ENCODE data around the gene UPF2. TPM values are rescaled to one million over a fixed set of nuclear protein-coding genes. Genes with fewer than 3 reads are reported as not detected.

UPF2 gene
- total and polyA plus RNA-seq, 2 of the 4 experiments (the other 2 are of a cell fraction) = 9.2 to 14.3 TPM

- H2BK5ac ChIP-seq (ENCODE audit: low read depth, low read length, poor library complexity, severe bottlenecking) = no peak overlapping the region
- dilution Hi-C loops (cut with HindIII; ENCODE audit: low sequenced_read_pairs, unreplicated experiment) = no loop called here
- TF ChIP-seq MXI1 (IDR thresholded peaks at IDR 0.05; ENCODE audit: borderline replicate concordance, low read depth, low read length) (no peak), MAFK (IDR thresholded peaks at IDR 0.05; ENCODE audit: low read depth, low read length) (no peak), BHLHE40 (IDR thresholded peaks at IDR 0.05; ENCODE audit: low read depth, low read length) (no peak), CHD1 (IDR thresholded peaks at IDR 0.05; ENCODE audit: low read depth, low read length) (no peak), RCOR1 (IDR thresholded peaks at IDR 0.05; ENCODE audit: insufficient replicate concordance, low read length) (no peak), CEBPB (IDR thresholded peaks at IDR 0.05; ENCODE audit: low read depth, low read length) (no peak), USF2 (IDR thresholded peaks at IDR 0.05; ENCODE audit: low read depth, low read length) (no peak), SMC3 (IDR thresholded peaks at IDR 0.05; ENCODE audit: low read depth, low read length) (no peak), MAZ (IDR thresholded peaks at IDR 0.05; ENCODE audit: borderline replicate concordance, low read depth, low read length) (no peak), RAD21 (IDR thresholded peaks at IDR 0.05; ENCODE audit: low read length) (no peak), ELK1 (IDR thresholded peaks at IDR 0.05; ENCODE audit: borderline replicate concordance, low read depth, low read length) (no peak), FOS (IDR thresholded peaks at IDR 0.05; ENCODE audit: low read depth, low read length) (no peak), CTCF (conservative IDR thresholded peaks at IDR 0.05; ENCODE audit: low read depth, low read length) (no peak), NFE2L2 (IDR thresholded peaks at IDR 0.05; ENCODE audit: low read depth, low read length) (no peak)
- no peak overlapping the region for H2AK5ac ChIP-seq (ENCODE audit: low read depth, low read length)
- ChIA-PET CTCF (no interaction called here), POLR2A (ENCODE audit: unreplicated experiment) (no interaction called here)
- H3K14ac ChIP-seq (replicated peaks; ENCODE audit: low read depth, low read length) = no peak overlapping the region
- H4K20me1 ChIP-seq (ENCODE audit: insufficient read depth, low read length) = no peaks in the 10 kb centered on the region
- H2BK15ac ChIP-seq (ENCODE audit: low read depth, low read length) = no peak overlapping the region
- ATAC-seq (ENCODE audit: low read depth) (no peak), DNase-seq (no peak)
- no peak overlapping the region for H3K9ac ChIP-seq (ENCODE audit: low read depth, low read length)
- no peak overlapping the region for H3K4me3 ChIP-seq (ENCODE audit: insufficient read depth, low read depth, low read length)
- no peaks in the 10 kb centered on the region for H3K27me3 ChIP-seq (ENCODE audit: control insufficient read depth, insufficient read depth, low read length)
- H3K18ac ChIP-seq (ENCODE audit: low read depth, low read length) = no peak overlapping the region
- H2BK20ac ChIP-seq (ENCODE audit: low read depth, low read length) = no peak overlapping the region
- H3K23ac ChIP-seq (ENCODE audit: low read depth, low read length) = no peak overlapping the region
- no peak overlapping the region for H3K56ac ChIP-seq (ENCODE audit: extremely low read depth, insufficient read depth, low read length)
- no peak overlapping the region for H2BK120ac ChIP-seq (ENCODE audit: low read depth, low read length)
- H4K8ac ChIP-seq (ENCODE audit: low read depth in 2 of 2, low read length in 2 of 2) = no peak overlapping the region
- H3K4me2 ChIP-seq (ENCODE audit: low read depth, low read length) = no peak overlapping the region
- H2AFZ ChIP-seq (replicated peaks; ENCODE audit: low read length, poor library complexity) = no peak overlapping the region
- H3K9me3 ChIP-seq (ENCODE audit: control insufficient read depth, insufficient read depth, low read length) = no peaks in the 10 kb centered on the region
- no peaks in the 10 kb centered on the region for H3K36me3 ChIP-seq (ENCODE audit: control insufficient read depth, insufficient read depth, low read length)
- in situ Hi-C loops (cut with MboI; ENCODE audit: low sequenced_read_pairs) = no loop called here
- no peaks in the 10 kb centered on the region for H3K4me1 ChIP-seq (ENCODE audit: control insufficient read depth, insufficient read depth, low read length)
- H3K27ac ChIP-seq (ENCODE audit: insufficient read depth, low read length) = no peak overlapping the region
- no peak overlapping the region for H2AK9ac ChIP-seq (replicated peaks; ENCODE audit: low read depth, low read length, poor library complexity)
- H3K9me1 ChIP-seq (ENCODE audit: insufficient read depth, low read length) = no peaks in the 10 kb centered on the region
- no peak overlapping the region for H3K4ac ChIP-seq (ENCODE audit: low read depth, low read length)
- H4K91ac ChIP-seq (ENCODE audit: insufficient read depth, low read depth, low read length) = no peak overlapping the region
- no peaks in the 10 kb centered on the region for H3K79me1 ChIP-seq (ENCODE audit: low read depth in 1 of 2, low read length in 2 of 2)
- no peak overlapping the region for H4K5ac ChIP-seq (ENCODE audit: low read depth, low read length)
- intact Hi-C loops (cut with micrococcal nuclease) = no loop called here
- WGBS, 2 experiments (ENCODE audit: extremely low coverage in 2 of 2, insufficient read length in 1 of 2) = 89% methylated on average over 14 of the region's 22 CpGs; no CpG with 5 or more reads in 1 of the 2 experiments
- BruUV-seq (replicated peaks) = no TSS peak
These were observed 150.7 kb downstream of the UPF2 start for GRCh38 chr10:11891776-11892486.
